Measurements from ENCODE around the gene SUSD2.

DNA sequence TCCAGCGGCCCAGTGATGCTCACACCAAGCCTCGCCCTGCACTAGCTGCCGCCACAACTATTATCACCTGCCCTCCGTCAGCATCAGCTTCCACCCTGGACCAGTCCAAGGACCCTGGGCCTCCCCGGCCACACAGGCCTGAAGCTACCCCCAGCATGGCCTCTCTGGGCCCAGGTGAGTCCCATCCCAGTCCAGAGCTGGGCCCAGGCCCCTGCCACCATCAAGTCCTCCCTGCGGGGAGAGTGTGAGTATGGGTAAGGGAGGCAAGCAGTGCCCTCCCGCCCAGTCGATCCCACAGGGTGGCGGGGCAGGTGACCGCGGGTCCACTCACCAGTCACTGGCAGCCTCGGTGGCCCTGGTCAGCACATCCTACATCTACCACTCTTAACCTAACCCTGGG lies 9.5 kb upstream of the SUSD2 start:
- no peak for TF ChIP-seq POLR2A (IDR thresholded peaks at IDR 0.05)
- TF ChIP-seq, protein P1, sequence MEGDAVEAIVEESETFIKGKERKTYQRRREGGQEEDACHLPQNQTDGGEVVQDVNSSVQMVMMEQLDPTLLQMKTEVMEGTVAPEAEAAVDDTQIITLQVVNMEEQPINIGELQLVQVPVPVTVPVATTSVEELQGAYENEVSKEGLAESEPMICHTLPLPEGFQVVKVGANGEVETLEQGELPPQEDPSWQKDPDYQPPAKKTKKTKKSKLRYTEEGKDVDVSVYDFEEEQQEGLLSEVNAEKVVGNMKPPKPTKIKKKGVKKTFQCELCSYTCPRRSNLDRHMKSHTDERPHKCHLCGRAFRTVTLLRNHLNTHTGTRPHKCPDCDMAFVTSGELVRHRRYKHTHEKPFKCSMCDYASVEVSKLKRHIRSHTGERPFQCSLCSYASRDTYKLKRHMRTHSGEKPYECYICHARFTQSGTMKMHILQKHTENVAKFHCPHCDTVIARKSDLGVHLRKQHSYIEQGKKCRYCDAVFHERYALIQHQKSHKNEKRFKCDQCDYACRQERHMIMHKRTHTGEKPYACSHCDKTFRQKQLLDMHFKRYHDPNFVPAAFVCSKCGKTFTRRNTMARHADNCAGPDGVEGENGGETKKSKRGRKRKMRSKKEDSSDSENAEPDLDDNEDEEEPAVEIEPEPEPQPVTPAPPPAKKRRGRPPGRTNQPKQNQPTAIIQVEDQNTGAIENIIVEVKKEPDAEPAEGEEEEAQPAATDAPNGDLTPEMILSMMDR (IDR thresholded peaks at IDR 0.05), result no peak
